WTC11 (cell line): ENCODE measurements around the gene TRIM75. TPM values are rescaled to one million over a fixed set of nuclear protein-coding genes. Genes with fewer than 3 reads are reported as not detected.
"Not testable (repeated sequence)": the region's sequence is repeated elsewhere in the genome, so short reads cannot be mapped to it uniquely, and the experiment has no call there.

ENCODE experiments used
- ATAC-seq: fragments of 200-7000 bp; cut with Tn5 transposase; 2 replicates; pipeline ENCODE4 v1.10.0; 2021; ENCODE audit warnings: mild to moderate bottlenecking, moderate library complexity
- CTCF ChIA-PET: fragments of 300-600 bp; sonication (Branson Sonifier 250); formaldehyde crosslinking; loops from one replicate; lab custom pipeline; 2021; ENCODE audit warnings: antibody characterized with exemption; lab: Charles Lee
- POLR2A ChIA-PET: fragments of 350-600 bp; sonication (Branson Sonifier 250); formaldehyde crosslinking; loops from one replicate; lab custom pipeline; 2021; ENCODE audit warnings: antibody characterized with exemption; lab: Charles Lee
- DNase-seq: peaks from one replicate; pipeline ENCODE4 v3.0.0; 2021; ENCODE audit warnings: low spot score
- H3K27ac Mint-ChIP-seq: 2 replicates; pipeline ENCODE4 v1.8.0; 2021; ENCODE audit warnings: mixed read lengths
- H3K27me3 Mint-ChIP-seq: 2 replicates; pipeline ENCODE4 v1.8.0; 2021; ENCODE audit warnings: low read depth, mild to moderate bottlenecking, moderate library complexity, mixed read lengths
- H3K36me3 Mint-ChIP-seq: 2 replicates; pipeline ENCODE4 v1.8.0; 2021; ENCODE audit warnings: mixed read lengths
- H3K4me1 Mint-ChIP-seq: 2 replicates; pipeline ENCODE4 v1.8.0; 2022; ENCODE audit warnings: mixed read lengths
- H3K4me3 Mint-ChIP-seq: 2 replicates; pipeline ENCODE4 v1.8.0; 2021; ENCODE audit warnings: mild to moderate bottlenecking, moderate library complexity, mixed read lengths
- H3K9me3 Mint-ChIP-seq: 2 replicates; pipeline ENCODE4 v1.8.0; 2021; ENCODE audit warnings: mixed read lengths
- EMX1 ChIP-seq: fragments of 250-450 bp; sonication (Bioruptor Pico); IDR thresholded peaks from 2 replicates; pipeline ENCODE4 v1.8.0; 2021; ENCODE audit warnings: mild to moderate bottlenecking
- GRHL2 ChIP-seq: fragments of 250-450 bp; sonication (Bioruptor Pico); IDR thresholded peaks from 2 replicates; pipeline ENCODE4 v1.8.0; 2022; ENCODE audit warnings: mild to moderate bottlenecking, moderate library complexity; ENCODE audit not compliant: insufficient replicate concordance, severe bottlenecking
- IRF2 ChIP-seq: sonication (generic); formaldehyde crosslinking; IDR thresholded peaks from 2 replicates; pipeline ENCODE4 v1.8.0; 2022; ENCODE audit warnings: low read depth, missing genetic modification reagents, borderline replicate concordance
- JAZF1 ChIP-seq: fragments of 250-450 bp; sonication (Bioruptor Pico); IDR thresholded peaks from 2 replicates; pipeline ENCODE4 v1.9.0; 2021; ENCODE audit warnings: moderate library complexity, mild to moderate bottlenecking, inconsistent platforms
- MYBL2 ChIP-seq: sonication (generic); formaldehyde crosslinking; IDR thresholded peaks from 2 replicates; pipeline ENCODE4 v1.8.1; 2023; ENCODE audit warnings: mild to moderate bottlenecking, moderate library complexity, missing genetic modification reagents
- NR3C1 ChIP-seq: sonication (generic); formaldehyde crosslinking; conservative IDR thresholded peaks from 2 replicates; pipeline ENCODE4 v1.8.1; 2023; ENCODE audit warnings: low read depth, mild to moderate bottlenecking, missing genetic modification reagents
- OVOL2 ChIP-seq: fragments of 250-450 bp; sonication (Bioruptor Pico); IDR thresholded peaks from 2 replicates; pipeline ENCODE4 v1.9.0; 2021; ENCODE audit warnings: mild to moderate bottlenecking, borderline replicate concordance
- RELA ChIP-seq: sonication (generic); formaldehyde crosslinking; IDR thresholded peaks from 2 replicates; pipeline ENCODE4 v1.8.1; 2022; ENCODE audit warnings: missing genetic modification reagents, mild to moderate bottlenecking, borderline replicate concordance
- RORB ChIP-seq: fragments of 250-450 bp; sonication (Bioruptor Pico); IDR thresholded peaks from 2 replicates; pipeline ENCODE4 v1.9.0; 2021; ENCODE audit warnings: mild to moderate bottlenecking
- SMAD4 ChIP-seq: sonication (generic); formaldehyde crosslinking; IDR thresholded peaks from 2 replicates; pipeline ENCODE4 v1.8.0; 2022; ENCODE audit warnings: mild to moderate bottlenecking, missing genetic modification reagents
- SOX15 ChIP-seq: fragments of 250-450 bp; sonication (Bioruptor Pico); IDR thresholded peaks from 2 replicates; pipeline ENCODE4 v1.9.0; 2021; ENCODE audit warnings: mild to moderate bottlenecking
- TCF7 ChIP-seq: sonication (generic); formaldehyde crosslinking; IDR thresholded peaks from 2 replicates; pipeline ENCODE4 v1.8.0; 2022; ENCODE audit warnings: mild to moderate bottlenecking, low read depth, missing genetic modification reagents, moderate library complexity
- ZNF121 ChIP-seq: sonication (generic); formaldehyde crosslinking; IDR thresholded peaks from 2 replicates; pipeline ENCODE4 v1.8.0; 2023; ENCODE audit warnings: missing genetic modification reagents
- ZNF138 ChIP-seq: sonication (generic); formaldehyde crosslinking; conservative IDR thresholded peaks from 2 replicates; pipeline ENCODE4 v1.8.1; 2022; ENCODE audit warnings: mild to moderate bottlenecking, moderate library complexity, missing genetic modification reagents
- ZNF423 ChIP-seq: fragments of 250-450 bp; sonication (Bioruptor Pico); IDR thresholded peaks from 2 replicates; pipeline ENCODE4 v2.1.2; 2022; ENCODE audit warnings: mild to moderate bottlenecking, moderate library complexity
- total RNA-seq: library from RNA; stranded (reverse); gene quantifications from 3 replicates; pipeline ENCODE4 v1.2.3, GENCODE V29; 2021
- TF ChIP-seq, protein P1 (sequence below): sonication (generic); formaldehyde crosslinking; IDR thresholded peaks from 2 replicates; pipeline ENCODE4 v1.8.1; 2023; ENCODE audit warnings: mild to moderate bottlenecking, missing genetic modification reagents, moderate library complexity
- TF ChIP-seq, protein P2 (sequence below): sonication (generic); formaldehyde crosslinking; IDR thresholded peaks from 2 replicates; pipeline ENCODE4 v1.8.0; 2022; ENCODE audit warnings: missing genetic modification reagents
- TF ChIP-seq, protein P3 (sequence below): sonication (generic); formaldehyde crosslinking; conservative IDR thresholded peaks from 2 replicates; pipeline ENCODE4 v1.8.1; 2022; ENCODE audit warnings: mild to moderate bottlenecking, missing genetic modification reagents
- TF ChIP-seq, protein P4 (sequence below): sonication (generic); formaldehyde crosslinking; IDR thresholded peaks from 2 replicates; pipeline ENCODE4 v1.8.0; 2022; ENCODE audit warnings: mild to moderate bottlenecking, missing genetic modification reagents

The TRIM75 gene
- total RNA-seq, 1 experiment from 2014 or later, result not detected

DNA sequence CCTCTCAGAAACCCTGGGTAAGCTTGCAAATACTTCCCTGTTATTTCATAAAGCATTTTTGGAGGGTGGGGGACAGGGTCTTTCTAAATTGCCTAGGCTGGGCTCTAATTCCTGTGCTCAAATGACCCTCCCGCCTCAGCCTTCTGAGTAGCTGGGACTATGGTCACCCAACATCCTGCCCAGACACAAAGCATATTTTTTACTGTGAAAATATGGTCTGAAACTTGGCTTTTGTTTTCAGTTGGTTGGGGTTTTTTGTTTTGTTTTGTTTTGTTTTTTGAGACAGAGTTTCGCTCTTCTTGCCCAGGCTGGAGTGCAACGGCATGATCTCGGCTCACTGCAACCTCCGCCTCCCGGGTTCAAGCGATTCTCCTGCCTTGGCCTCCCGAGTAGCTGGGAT lies 27.9 kb upstream of the TRIM75 start:
- H3K9me3 Mint-ChIP-seq, ATAC-seq, H3K4me3 Mint-ChIP-seq, DNase-seq, H3K27ac Mint-ChIP-seq, H3K4me1 Mint-ChIP-seq, H3K36me3 Mint-ChIP-seq, POLR2A ChIA-PET, CTCF ChIA-PET, H3K27me3 Mint-ChIP-seq: not testable (repeated sequence)

DNA sequence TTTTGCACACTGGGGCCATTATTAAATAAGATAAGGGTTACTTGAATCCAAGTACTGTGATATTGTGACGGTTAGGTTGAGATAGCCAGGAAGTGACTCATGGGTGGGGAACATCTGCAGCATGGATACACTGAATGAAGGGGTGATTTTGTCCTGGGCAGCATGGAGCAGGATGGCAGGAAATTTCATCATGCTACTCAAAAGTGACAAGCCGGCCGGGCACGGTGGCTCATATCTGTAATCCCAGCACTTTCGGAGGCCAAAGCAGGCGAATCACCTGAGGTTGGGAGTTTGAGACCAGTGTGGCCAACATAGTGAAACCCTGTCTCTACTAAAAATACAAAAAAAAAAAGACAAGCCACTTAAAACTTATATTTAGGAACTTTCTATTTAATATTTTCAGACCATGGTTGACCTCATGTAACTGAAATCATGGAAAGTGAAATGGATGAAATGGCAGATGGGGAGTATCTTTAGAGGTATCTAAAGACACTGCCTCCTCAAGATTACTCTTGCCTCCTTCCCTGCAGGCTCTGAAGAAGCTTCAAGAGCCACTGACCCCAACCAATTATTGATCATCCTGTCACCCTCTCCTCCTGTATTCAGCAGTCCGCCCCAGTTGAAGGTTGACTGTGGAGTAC lies 25.8 kb upstream of the TRIM75 start:
- H3K9me3 Mint-ChIP-seq, result no peaks in the 10 kb centered on the region
- no peaks in the 10 kb centered on the region for H3K27me3 Mint-ChIP-seq
- H3K4me3 Mint-ChIP-seq, result no peak overlapping the region
- H3K27ac Mint-ChIP-seq, result no peak overlapping the region; the same call in 1 of the 2 replicates
- H3K4me1 Mint-ChIP-seq, result no peaks in the 10 kb centered on the region
- ATAC-seq (no peak), DNase-seq (no peak)
- TF ChIP-seq ZNF138 (CRISPR knock-in tag) (no peak), RORB (CRISPR knock-in tag) (no peak), NR3C1 (CRISPR knock-in tag) (no peak), ZNF121 (no peak), TCF7 (no peak), JAZF1 (CRISPR knock-in tag) (no peak), RELA (CRISPR knock-in tag) (no peak), OVOL2 (no peak), EMX1 (no peak), GRHL2 (CRISPR knock-in tag) (no peak), SMAD4 (CRISPR knock-in tag) (no peak), ZNF423 (CRISPR knock-in tag) (no peak), SOX15 (no peak), MYBL2 (no peak), IRF2 (CRISPR knock-in tag) (no peak)
- TF ChIP-seq, protein P1, sequence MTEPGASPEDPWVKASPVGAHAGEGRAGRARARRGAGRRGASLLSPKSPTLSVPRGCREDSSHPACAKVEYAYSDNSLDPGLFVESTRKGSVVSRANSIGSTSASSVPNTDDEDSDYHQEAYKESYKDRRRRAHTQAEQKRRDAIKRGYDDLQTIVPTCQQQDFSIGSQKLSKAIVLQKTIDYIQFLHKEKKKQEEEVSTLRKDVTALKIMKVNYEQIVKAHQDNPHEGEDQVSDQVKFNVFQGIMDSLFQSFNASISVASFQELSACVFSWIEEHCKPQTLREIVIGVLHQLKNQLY, result no peak
- TF ChIP-seq, protein P2, sequence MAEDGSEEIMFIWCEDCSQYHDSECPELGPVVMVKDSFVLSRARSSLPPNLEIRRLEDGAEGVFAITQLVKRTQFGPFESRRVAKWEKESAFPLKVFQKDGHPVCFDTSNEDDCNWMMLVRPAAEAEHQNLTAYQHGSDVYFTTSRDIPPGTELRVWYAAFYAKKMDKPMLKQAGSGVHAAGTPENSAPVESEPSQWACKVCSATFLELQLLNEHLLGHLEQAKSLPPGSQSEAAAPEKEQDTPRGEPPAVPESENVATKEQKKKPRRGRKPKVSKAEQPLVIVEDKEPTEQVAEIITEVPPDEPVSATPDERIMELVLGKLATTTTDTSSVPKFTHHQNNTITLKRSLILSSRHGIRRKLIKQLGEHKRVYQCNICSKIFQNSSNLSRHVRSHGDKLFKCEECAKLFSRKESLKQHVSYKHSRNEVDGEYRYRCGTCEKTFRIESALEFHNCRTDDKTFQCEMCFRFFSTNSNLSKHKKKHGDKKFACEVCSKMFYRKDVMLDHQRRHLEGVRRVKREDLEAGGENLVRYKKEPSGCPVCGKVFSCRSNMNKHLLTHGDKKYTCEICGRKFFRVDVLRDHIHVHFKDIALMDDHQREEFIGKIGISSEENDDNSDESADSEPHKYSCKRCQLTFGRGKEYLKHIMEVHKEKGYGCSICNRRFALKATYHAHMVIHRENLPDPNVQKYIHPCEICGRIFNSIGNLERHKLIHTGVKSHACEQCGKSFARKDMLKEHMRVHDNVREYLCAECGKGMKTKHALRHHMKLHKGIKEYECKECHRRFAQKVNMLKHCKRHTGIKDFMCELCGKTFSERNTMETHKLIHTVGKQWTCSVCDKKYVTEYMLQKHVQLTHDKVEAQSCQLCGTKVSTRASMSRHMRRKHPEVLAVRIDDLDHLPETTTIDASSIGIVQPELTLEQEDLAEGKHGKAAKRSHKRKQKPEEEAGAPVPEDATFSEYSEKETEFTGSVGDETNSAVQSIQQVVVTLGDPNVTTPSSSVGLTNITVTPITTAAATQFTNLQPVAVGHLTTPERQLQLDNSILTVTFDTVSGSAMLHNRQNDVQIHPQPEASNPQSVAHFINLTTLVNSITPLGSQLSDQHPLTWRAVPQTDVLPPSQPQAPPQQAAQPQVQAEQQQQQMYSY (CRISPR knock-in tag), result no peak
- TF ChIP-seq, protein P3, sequence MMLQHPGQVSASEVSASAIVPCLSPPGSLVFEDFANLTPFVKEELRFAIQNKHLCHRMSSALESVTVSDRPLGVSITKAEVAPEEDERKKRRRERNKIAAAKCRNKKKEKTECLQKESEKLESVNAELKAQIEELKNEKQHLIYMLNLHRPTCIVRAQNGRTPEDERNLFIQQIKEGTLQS (CRISPR knock-in tag), result no peak
- TF ChIP-seq, protein P4, sequence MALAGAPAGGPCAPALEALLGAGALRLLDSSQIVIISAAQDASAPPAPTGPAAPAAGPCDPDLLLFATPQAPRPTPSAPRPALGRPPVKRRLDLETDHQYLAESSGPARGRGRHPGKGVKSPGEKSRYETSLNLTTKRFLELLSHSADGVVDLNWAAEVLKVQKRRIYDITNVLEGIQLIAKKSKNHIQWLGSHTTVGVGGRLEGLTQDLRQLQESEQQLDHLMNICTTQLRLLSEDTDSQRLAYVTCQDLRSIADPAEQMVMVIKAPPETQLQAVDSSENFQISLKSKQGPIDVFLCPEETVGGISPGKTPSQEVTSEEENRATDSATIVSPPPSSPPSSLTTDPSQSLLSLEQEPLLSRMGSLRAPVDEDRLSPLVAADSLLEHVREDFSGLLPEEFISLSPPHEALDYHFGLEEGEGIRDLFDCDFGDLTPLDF, result no peak
- CTCF ChIA-PET, result no interaction called here
- no peaks in the 10 kb centered on the region for H3K36me3 Mint-ChIP-seq
- POLR2A ChIA-PET, result no interaction called here
